K562 (cell line): ENCODE measurements around the gene FCSK. TPM values are rescaled to one million over a fixed set of nuclear protein-coding genes. Genes with fewer than 3 reads are reported as not detected.
A peak's percentile ranks its signal among the peaks of the same experiment; 100 is the strongest.

ENCODE experiments used
- CREBBP ChIP-seq: IDR thresholded peaks from one replicate; pipeline ENCODE4 v1.6.1; 2012; ENCODE audit warnings: low read depth, mild to moderate bottlenecking, control low read depth, inconsistent platforms, low read length
- HSF4 ChIP-seq: fragments of 250-450 bp; sonication (Bioruptor Pico); IDR thresholded peaks from 2 replicates; pipeline ENCODE4 v2.1.2; 2022; ENCODE audit warnings: mild to moderate bottlenecking, moderate library complexity, borderline replicate concordance
- PRPF4 ChIP-seq: fragments of 200-400 bp; formaldehyde crosslinking; IDR thresholded peaks from one replicate; pipeline ENCODE4 v1.6.1; 2017; ENCODE audit warnings: low read length, low read depth, mild to moderate bottlenecking; ENCODE audit not compliant: insufficient read depth, poor library complexity, severe bottlenecking
- SLC30A9 ChIP-seq: fragments of 250-450 bp; sonication (Bioruptor Pico); IDR thresholded peaks from 2 replicates; pipeline ENCODE4 v1.8.0; 2022; ENCODE audit warnings: mild to moderate bottlenecking, moderate library complexity
- SRSF3 ChIP-seq: fragments of 200-400 bp; formaldehyde crosslinking; IDR thresholded peaks from 2 replicates; pipeline ENCODE4 v1.6.1; 2016; ENCODE audit warnings: mild to moderate bottlenecking, low read length, moderate library complexity; ENCODE audit not compliant: insufficient read depth
- SUPT5H ChIP-seq: fragments of 450-650 bp; IDR thresholded peaks from 2 replicates; pipeline ENCODE4 v1.6.1; 2016
- YBX1 ChIP-seq: fragments of 450-650 bp; IDR thresholded peaks from 2 replicates; pipeline ENCODE4 v1.7.1; 2016; ENCODE audit warnings: mild to moderate bottlenecking
- ZFP30 ChIP-seq: fragments of 250-450 bp; sonication (Bioruptor Pico); IDR thresholded peaks from 2 replicates; pipeline ENCODE4 v1.8.0; 2022; ENCODE audit warnings: moderate library complexity, mild to moderate bottlenecking, inconsistent platforms, borderline replicate concordance
- ZNF146 ChIP-seq: IDR thresholded peaks from one replicate; pipeline ENCODE4 v1.6.1; 2018; ENCODE audit warnings: missing compliant biosample characterization; ENCODE audit not compliant: unreplicated experiment
- ZNF212 ChIP-seq: fragments of 450-650 bp; formaldehyde crosslinking; IDR thresholded peaks from 2 replicates; pipeline ENCODE4 v1.4.0; 2020; ENCODE audit warnings: mild to moderate bottlenecking
- ZNF253 ChIP-seq: fragments of 250-450 bp; sonication (Bioruptor Pico); conservative IDR thresholded peaks from 2 replicates; pipeline ENCODE4 v1.6.1; 2021; ENCODE audit warnings: mild to moderate bottlenecking
- ZNF316 ChIP-seq: fragments of 450-650 bp; IDR thresholded peaks from 2 replicates; pipeline ENCODE4 v1.6.1; 2016
- ZNF586 ChIP-seq: fragments of 450-650 bp; formaldehyde crosslinking; conservative IDR thresholded peaks from 2 replicates; pipeline ENCODE4 v1.4.0; 2020; ENCODE audit warnings: mild to moderate bottlenecking, moderate library complexity
- polyA plus RNA-seq, 8 experiments: library from polyadenylated mRNA; depleted of rRNA in 4 of 8; stranded (reverse) in 5 of 8; unstranded in 3 of 8; fragments of >200 nt; fragmentation: Nextera tagmentation in 2 of 8; fragmentation: Illumina TruSeq in 1 of 8; extraction: Ambion mirVana in 2 of 8; extraction: Trizol in 1 of 8; gene quantifications; 2 replicates each; pipeline versions ENCODE4 v1.2.1 to v1.2.3, GENCODE V29; 2011 to 2014; ENCODE audit warnings: inconsistent platforms in 1 of 8, missing spikeins in 1 of 8
- total RNA-seq, 7 experiments: library from RNA; depleted of rRNA in 6 of 7; stranded (reverse); fragments of >200 nt in 6 of 7; fragmentation: Illumina TruSeq in 2 of 7; extraction: Trizol in 2 of 7; gene quantifications; 2 replicates each; pipeline versions ENCODE4 v1.2.1 to v1.2.3, GENCODE V29; 2011 to 2021; ENCODE audit warnings: low replicate concordance in 1 of 7
- TF ChIP-seq, protein P1 (sequence below): sonication (generic); formaldehyde crosslinking; IDR thresholded peaks from 2 replicates; pipeline ENCODE4 v1.8.0; 2022; ENCODE audit warnings: mild to moderate bottlenecking, missing genetic modification reagents
- TF ChIP-seq, protein P2 (sequence below): sonication (generic); formaldehyde crosslinking; IDR thresholded peaks from 2 replicates; pipeline ENCODE4 v1.8.1; 2022; ENCODE audit warnings: missing genetic modification reagents
- TF ChIP-seq, protein P3 (sequence below): fragments of 450-650 bp; IDR thresholded peaks from 2 replicates; pipeline ENCODE4 v1.7.0; 2016; ENCODE audit warnings: borderline replicate concordance
- TF ChIP-seq, protein P4 (sequence below): IDR thresholded peaks from 2 replicates; pipeline ENCODE4 v1.6.1; 2011; ENCODE audit not compliant: insufficient read length; ENCODE audit errors: extremely low read depth

The FCSK gene
- total and polyA plus RNA-seq, 9 of the 15 experiments (the other 6 are each of a cell fraction or from before 2014, with no cell fraction given) = 0.92 to 18.6 (median 8.3) TPM

DNA sequence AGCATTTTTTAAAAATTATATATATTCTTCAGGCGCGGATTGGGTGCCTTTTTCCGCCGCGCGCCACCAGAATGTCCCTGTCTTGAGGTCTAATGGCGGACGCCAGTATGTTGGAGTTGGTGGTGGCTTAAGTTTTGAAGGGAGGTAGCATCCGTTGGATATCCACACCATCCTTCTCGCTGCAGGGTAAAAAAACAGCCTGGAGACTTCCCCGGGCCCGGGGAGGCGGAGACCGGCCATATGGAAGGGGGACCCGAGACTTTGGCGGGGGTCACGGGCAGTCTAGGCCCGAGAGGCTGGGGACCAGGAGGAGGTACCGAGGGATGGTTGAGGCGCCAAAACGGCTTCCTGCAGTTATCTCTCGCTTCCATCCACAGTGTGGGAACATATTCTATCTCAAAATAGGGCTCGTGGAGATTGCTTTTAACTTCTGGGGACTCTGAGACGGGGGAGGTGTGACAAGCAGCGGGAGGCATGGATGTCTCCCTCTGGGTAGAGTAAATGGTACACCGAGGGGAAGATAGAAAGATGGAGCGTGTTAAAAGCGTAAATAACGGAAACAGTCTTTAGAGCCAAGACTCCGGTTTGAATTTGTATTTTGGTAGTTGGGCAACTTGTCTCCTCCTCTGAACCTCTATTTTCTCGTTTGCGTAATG, 69.5 kb downstream of the FCSK start, which contains the start of gene SF3B3 (continued):
- TF ChIP-seq ZFP30 (CRISPR knock-in tag) (no peak), ZNF586 (CRISPR knock-in tag) (no peak), PRPF4 (no peak), SRSF3 (no peak), ZNF212 (no peak), ZNF253 (no peak), HSF4 (no peak), YBX1 (no peak), ZNF316 (no peak), CREBBP (no peak), SUPT5H (peak; percentile 95), SLC30A9 (CRISPR knock-in tag) (no peak), ZNF146 (CRISPR knock-in tag) (peak; percentile 15)
- TF ChIP-seq, protein P1, sequence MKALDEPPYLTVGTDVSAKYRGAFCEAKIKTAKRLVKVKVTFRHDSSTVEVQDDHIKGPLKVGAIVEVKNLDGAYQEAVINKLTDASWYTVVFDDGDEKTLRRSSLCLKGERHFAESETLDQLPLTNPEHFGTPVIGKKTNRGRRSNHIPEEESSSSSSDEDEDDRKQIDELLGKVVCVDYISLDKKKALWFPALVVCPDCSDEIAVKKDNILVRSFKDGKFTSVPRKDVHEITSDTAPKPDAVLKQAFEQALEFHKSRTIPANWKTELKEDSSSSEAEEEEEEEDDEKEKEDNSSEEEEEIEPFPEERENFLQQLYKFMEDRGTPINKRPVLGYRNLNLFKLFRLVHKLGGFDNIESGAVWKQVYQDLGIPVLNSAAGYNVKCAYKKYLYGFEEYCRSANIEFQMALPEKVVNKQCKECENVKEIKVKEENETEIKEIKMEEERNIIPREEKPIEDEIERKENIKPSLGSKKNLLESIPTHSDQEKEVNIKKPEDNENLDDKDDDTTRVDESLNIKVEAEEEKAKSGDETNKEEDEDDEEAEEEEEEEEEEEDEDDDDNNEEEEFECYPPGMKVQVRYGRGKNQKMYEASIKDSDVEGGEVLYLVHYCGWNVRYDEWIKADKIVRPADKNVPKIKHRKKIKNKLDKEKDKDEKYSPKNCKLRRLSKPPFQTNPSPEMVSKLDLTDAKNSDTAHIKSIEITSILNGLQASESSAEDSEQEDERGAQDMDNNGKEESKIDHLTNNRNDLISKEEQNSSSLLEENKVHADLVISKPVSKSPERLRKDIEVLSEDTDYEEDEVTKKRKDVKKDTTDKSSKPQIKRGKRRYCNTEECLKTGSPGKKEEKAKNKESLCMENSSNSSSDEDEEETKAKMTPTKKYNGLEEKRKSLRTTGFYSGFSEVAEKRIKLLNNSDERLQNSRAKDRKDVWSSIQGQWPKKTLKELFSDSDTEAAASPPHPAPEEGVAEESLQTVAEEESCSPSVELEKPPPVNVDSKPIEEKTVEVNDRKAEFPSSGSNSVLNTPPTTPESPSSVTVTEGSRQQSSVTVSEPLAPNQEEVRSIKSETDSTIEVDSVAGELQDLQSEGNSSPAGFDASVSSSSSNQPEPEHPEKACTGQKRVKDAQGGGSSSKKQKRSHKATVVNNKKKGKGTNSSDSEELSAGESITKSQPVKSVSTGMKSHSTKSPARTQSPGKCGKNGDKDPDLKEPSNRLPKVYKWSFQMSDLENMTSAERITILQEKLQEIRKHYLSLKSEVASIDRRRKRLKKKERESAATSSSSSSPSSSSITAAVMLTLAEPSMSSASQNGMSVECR (CRISPR knock-in tag) = peak; percentile 23; the same call in 1 of the 2 replicates
- TF ChIP-seq, protein P2, sequence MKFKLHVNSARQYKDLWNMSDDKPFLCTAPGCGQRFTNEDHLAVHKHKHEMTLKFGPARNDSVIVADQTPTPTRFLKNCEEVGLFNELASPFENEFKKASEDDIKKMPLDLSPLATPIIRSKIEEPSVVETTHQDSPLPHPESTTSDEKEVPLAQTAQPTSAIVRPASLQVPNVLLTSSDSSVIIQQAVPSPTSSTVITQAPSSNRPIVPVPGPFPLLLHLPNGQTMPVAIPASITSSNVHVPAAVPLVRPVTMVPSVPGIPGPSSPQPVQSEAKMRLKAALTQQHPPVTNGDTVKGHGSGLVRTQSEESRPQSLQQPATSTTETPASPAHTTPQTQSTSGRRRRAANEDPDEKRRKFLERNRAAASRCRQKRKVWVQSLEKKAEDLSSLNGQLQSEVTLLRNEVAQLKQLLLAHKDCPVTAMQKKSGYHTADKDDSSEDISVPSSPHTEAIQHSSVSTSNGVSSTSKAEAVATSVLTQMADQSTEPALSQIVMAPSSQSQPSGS (CRISPR knock-in tag) = no peak
- TF ChIP-seq, protein P3, sequence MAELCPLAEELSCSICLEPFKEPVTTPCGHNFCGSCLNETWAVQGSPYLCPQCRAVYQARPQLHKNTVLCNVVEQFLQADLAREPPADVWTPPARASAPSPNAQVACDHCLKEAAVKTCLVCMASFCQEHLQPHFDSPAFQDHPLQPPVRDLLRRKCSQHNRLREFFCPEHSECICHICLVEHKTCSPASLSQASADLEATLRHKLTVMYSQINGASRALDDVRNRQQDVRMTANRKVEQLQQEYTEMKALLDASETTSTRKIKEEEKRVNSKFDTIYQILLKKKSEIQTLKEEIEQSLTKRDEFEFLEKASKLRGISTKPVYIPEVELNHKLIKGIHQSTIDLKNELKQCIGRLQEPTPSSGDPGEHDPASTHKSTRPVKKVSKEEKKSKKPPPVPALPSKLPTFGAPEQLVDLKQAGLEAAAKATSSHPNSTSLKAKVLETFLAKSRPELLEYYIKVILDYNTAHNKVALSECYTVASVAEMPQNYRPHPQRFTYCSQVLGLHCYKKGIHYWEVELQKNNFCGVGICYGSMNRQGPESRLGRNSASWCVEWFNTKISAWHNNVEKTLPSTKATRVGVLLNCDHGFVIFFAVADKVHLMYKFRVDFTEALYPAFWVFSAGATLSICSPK = no peak
- TF ChIP-seq, protein P4, sequence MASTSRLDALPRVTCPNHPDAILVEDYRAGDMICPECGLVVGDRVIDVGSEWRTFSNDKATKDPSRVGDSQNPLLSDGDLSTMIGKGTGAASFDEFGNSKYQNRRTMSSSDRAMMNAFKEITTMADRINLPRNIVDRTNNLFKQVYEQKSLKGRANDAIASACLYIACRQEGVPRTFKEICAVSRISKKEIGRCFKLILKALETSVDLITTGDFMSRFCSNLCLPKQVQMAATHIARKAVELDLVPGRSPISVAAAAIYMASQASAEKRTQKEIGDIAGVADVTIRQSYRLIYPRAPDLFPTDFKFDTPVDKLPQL = no peak
